A204.1 (cell line): ENCODE measurements around the gene PXDN.
"Not testable (repeated sequence)": the region's sequence is repeated elsewhere in the genome, so short reads cannot be mapped to it uniquely, and the experiment has no call there.

Source experiments
- FAIRE-seq: peaks from 2 replicates; lab custom pipeline; 2012; peaks lifted over from hg19 to GRCh38; lab: Jason Lieb, UNC

Gene PXDN

GRCh38 chr2:1744446-1745170 lies at the start of gene PXDN:
PXDN (minus strand) TSS chr2:1744515; CDS start chr2:1744455, 60 bp downstream.
- FAIRE-seq = no peak

GRCh38 chr2:1793868-1794445 lies 49.6 kb upstream of the PXDN start:
- FAIRE-seq = no peak

GRCh38 chr2:1793001-1793867 lies 48.9 kb upstream of the PXDN start:
- no peak for FAIRE-seq

GRCh38 chr2:1791685-1792435 lies 47.5 kb upstream of the PXDN start:
- FAIRE-seq = no peak

- FAIRE-seq = no peak
Measured at GRCh38 chr2:1791006-1791605, 46.8 kb upstream of the PXDN start.

GRCh38 chr2:1790473-1790872 lies 46.2 kb upstream of the PXDN start:
- FAIRE-seq = no peak

GRCh38 chr2:1789610-1790009 lies 45.3 kb upstream of the PXDN start:
- FAIRE-seq = no peak

GRCh38 chr2:1788478-1788959 lies 44.2 kb upstream of the PXDN start:
- FAIRE-seq = no peak

- no peak for FAIRE-seq
Measured at GRCh38 chr2:1787755-1788477, 43.6 kb upstream of the PXDN start.

- no peak for FAIRE-seq
Measured at GRCh38 chr2:1784986-1785617, 40.8 kb upstream of the PXDN start.

- FAIRE-seq = no peak
Measured at GRCh38 chr2:1784087-1784486, 39.8 kb upstream of the PXDN start.

- FAIRE-seq = no peak
Measured at GRCh38 chr2:1782514-1782913, 38.2 kb upstream of the PXDN start.

GRCh38 chr2:1781291-1782080 lies 37.2 kb upstream of the PXDN start:
- FAIRE-seq = no peak

- no peak for FAIRE-seq
Measured at GRCh38 chr2:1780693-1781092, 36.4 kb upstream of the PXDN start.

- not testable (repeated sequence) for FAIRE-seq
Measured at GRCh38 chr2:1780054-1780453, 35.7 kb upstream of the PXDN start.

GRCh38 chr2:1778566-1778965 lies 34.3 kb upstream of the PXDN start:
- no peak for FAIRE-seq

- no peak for FAIRE-seq
Measured at GRCh38 chr2:1777781-1778180, 33.5 kb upstream of the PXDN start.

- no peak for FAIRE-seq
Measured at GRCh38 chr2:1777156-1777555, 32.8 kb upstream of the PXDN start.

GRCh38 chr2:1775511-1776035 lies 31.3 kb upstream of the PXDN start:
- FAIRE-seq = no peak

- FAIRE-seq = no peak
Measured at GRCh38 chr2:1774929-1775328, 30.6 kb upstream of the PXDN start.
